ENCODE data around the gene SLC20A1.
"Not testable (repeated sequence)": the region's sequence is repeated elsewhere in the genome, so short reads cannot be mapped to it uniquely, and the experiment has no call there.

The SLC20A1 gene

GRCh38 chr2:112646102-112646719 is 472 bp downstream of the SLC20A1 start:
- no peak for DNase-seq (ENCODE audit: low spot score)

DNA sequence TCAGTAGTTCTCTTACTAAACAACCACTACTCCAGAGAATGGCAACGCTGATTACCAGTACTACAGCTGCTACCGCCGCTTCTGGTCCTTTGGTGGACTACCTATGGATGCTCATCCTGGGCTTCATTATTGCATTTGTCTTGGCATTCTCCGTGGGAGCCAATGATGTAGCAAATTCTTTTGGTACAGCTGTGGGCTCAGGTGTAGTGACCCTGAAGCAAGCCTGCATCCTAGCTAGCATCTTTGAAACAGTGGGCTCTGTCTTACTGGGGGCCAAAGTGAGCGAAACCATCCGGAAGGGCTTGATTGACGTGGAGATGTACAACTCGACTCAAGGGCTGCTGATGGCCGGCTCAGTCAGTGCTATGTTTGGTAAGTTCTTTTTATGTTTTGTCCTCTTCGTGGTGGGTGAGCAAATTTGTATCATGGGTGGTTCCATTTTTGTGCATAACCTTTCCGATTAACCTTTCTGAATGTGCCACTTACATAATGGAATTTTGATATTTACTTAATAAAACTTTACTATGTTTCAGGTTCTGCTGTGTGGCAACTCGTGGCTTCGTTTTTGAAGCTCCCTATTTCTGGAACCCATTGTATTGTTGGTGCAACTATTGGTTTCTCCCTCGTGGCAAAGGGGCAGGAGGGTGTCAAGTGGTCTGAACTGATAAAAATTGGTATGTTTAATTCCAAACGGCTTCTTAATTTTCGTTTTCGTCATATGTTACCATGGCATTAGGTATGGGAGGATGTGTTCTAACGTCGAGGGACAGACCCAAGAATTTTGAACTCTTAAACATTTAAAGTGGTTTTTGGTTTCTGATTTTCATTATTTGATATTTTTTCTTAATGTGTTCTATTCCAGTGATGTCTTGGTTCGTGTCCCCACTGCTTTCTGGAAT is 1.3 kb downstream of the SLC20A1 start:
- DNase-seq (ENCODE audit: low spot score): peak; percentile 35

DNA sequence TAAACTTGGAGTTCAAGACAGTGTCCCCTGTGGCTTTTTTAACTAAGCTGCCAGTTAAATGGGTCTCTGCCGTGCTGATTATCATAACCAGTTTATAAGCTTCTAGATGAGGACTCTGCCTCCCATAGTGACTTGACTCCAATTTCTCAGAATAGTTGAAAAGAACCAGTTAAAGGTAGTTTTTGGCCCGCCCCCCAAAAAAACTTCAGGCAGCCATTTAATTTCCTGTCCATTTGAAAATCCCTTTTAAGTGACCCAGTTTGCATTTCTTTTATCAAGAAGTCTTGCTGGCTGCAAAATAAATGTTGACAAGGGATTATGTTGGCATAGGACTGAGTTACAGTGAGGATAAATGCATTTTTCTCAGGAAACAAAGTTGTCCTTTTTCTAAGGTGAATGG is 2.3 kb downstream of the SLC20A1 start:
- no peak for DNase-seq (ENCODE audit: low spot score)

GRCh38 chr2:112656679-112657078 is 10.9 kb downstream of the SLC20A1 start:
- no peak for DNase-seq (ENCODE audit: low spot score)

DNA sequence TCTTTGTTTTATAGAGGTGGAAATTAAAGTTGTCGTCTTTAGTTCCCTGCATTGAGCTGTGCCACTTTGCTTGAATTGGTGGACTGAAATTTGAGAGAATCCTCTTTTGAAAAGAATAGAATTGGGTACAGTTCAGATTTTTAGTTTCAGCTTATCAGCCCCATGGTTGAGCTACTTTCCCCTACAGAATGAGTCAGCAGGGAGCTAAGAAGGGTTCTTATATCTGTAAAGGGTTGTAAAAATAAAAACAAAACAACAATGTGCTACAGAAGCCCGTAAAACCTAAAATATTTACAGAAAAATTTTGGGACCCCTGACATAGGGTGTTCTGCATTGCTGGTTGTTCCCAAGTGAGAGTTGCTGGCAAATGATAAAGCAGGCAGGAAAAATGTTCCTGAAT is 12.6 kb downstream of the SLC20A1 start:
- DNase-seq (ENCODE audit: low spot score): no peak

- peak; percentile 32 for DNase-seq (ENCODE audit: low spot score)
Measured at GRCh38 chr2:112658839-112659667, 13.3 kb downstream of the SLC20A1 start.

DNA sequence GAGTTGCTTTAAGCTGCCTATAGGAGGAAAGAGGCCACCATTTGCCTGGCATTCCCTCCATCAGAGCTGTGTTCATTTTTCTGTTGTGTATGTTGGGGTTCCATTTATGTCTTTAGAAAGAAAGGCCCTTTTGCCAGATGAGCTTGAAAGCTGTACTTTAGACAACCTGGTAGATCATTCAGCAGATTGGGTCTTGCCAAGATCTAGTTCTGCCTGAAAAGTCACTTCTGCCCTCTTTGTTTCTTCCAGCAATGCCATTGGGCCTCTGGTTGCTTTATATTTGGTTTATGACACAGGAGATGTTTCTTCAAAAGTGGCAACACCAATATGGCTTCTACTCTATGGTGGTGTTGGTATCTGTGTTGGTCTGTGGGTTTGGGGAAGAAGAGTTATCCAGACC is 14.4 kb downstream of the SLC20A1 start:
- DNase-seq (ENCODE audit: low spot score): no peak

DNA sequence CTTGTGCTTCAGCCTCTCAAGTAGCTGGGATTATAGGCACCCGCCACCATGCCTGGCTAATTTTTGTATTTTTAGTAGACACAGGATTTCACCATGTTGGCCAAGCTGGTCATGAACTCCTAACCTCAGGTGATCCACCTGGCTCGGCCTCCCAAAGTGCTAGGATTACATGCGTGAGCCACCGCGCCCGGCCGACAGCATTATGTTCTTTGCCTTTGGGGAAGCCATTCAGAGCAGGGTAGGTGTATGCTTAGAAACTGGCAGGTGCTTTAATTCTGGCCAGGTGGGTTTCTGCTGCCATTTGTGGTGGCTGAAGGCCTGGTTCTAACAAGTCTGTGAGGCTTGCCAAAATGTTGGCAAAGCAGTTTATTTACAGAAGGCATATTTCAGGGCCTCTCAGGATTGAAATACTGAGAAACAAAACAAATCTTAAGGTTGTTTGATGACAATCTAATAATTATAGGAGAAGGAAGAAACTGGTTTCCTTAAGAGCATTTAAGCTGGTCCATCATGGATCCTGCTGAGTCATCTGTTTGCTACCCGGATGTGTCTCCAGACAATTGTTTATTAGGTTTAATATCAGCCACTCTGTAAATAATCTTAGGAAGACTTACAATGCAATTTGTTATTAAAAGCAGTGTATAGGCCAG is 16.0 kb downstream of the SLC20A1 start:
- DNase-seq (ENCODE audit: low spot score): no peak

DNA sequence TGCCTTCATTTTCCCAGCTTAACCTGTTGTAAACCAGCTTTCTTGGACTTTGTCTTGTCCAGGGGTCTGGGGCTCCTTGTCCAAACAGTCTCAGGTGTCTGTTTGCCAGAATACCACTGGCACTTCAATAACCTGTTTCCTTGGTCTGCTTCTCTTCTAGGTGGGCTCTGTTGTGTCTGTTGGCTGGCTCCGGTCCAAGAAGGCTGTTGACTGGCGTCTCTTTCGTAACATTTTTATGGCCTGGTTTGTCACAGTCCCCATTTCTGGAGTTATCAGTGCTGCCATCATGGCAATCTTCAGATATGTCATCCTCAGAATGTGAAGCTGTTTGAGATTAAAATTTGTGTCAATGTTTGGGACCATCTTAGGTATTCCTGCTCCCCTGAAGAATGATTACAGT is 17.0 kb downstream of the SLC20A1 start:
- no peak for DNase-seq (ENCODE audit: low spot score)

GRCh38 chr2:112664689-112665088 is 18.9 kb downstream of the SLC20A1 start:
- DNase-seq (ENCODE audit: low spot score): no peak

DNA sequence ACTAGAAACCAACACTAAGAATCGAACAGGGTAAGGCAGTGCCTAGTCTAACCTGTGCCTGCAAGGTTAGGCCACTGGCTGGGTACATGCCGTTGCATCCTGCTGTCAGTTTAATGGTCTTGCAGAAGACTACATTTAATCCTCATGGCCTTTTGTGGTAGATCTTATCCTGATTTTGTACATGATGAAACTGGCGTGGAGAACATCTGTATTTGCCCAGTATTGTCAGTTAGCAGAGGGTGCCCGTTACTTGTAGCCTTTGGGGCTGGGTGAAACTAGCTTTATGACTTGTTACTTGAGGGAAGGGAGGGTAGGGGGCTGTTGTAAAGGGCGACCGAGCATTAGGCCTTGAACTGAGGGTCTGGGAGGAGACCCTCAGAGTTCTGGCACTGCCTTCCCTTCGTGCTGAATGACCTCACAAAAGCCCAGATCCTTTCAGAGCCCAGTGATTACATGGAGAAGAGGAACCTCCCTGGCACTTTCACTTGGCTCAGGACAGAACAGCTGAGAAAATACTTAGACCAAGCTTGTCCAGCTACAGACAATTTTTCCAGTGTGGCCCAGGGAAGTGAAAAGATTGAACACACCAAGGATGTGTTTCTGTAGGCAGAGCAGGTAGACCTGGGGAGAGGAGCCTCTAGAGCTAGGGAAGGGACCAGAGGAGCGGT is 19.5 kb downstream of the SLC20A1 start:
- no peak for DNase-seq (ENCODE audit: low spot score)

DNA sequence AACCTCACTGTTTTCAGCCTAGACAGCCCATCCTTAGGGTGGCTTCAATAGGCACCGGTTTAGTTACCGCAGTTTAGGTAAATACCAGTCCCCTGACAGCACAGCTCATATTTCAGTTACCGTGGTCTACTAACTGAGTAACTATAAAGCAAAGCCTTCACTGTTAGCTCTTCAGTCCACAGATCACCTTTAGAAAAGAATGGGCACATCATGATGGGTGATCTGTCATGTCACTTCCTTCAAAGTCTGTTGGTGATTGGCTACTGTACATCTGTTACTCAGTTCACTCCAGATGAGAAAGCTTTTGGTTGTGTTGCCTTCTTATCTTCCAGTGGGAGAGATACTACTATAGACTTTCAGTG is 21.0 kb downstream of the SLC20A1 start:
- DNase-seq (ENCODE audit: low spot score): peak; percentile 18

GRCh38 chr2:112667540-112667939 is 21.8 kb downstream of the SLC20A1 start:
- DNase-seq (ENCODE audit: low spot score): not testable (repeated sequence)

- DNase-seq (ENCODE audit: low spot score): no peak
Measured at GRCh38 chr2:112669667-112670066, 23.9 kb downstream of the SLC20A1 start.

GRCh38 chr2:112670252-112671022 is 24.7 kb downstream of the SLC20A1 start:
- no peak for DNase-seq (ENCODE audit: low spot score)

GRCh38 chr2:112671801-112672200 is 26.1 kb downstream of the SLC20A1 start:
- DNase-seq (ENCODE audit: low spot score): no peak

- DNase-seq (ENCODE audit: low spot score): no peak
Measured at GRCh38 chr2:112673008-112673407, 27.3 kb downstream of the SLC20A1 start.

- DNase-seq (ENCODE audit: low spot score): no peak
Measured at GRCh38 chr2:112674229-112674628, 28.5 kb downstream of the SLC20A1 start.

DNA sequence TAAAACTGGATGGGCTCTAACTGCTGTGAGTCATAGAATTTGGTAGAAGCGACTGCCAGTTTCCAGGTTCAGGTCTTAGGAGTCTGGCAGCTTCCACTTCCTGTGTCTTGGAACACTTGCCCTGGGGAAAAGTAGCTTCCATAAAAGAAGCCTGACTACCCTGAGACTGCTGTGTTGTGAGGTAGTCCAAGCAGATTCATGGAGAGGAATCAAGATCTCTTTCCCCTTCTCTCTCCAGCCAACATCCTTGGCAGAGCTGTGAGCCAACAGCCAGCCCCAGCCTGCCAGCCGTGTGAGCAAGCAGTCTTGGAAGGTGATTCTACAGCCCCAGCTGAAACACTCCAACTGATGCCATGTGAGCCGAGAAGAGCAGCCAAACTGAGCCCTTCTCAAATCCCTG is 33.7 kb downstream of the SLC20A1 start:
- no peak for DNase-seq (ENCODE audit: low spot score)

GRCh38 chr2:112680666-112681101 is 34.9 kb downstream of the SLC20A1 start:
- peak; percentile 22 for DNase-seq (ENCODE audit: low spot score)

GRCh38 chr2:112682101-112682500 is 36.4 kb downstream of the SLC20A1 start:
- DNase-seq (ENCODE audit: low spot score): no peak

Measured in kidney tubule cell (primary cell).